ENCODE measurements around the gene MMS22L.

- TF ChIP-seq CTCF (IDR thresholded peaks at IDR 0.05) (no peak), POLR2A (IDR thresholded peaks at IDR 0.05) (no peak)
Measured at GRCh38 chr6:97292671-97293070, 9.7 kb upstream of the MMS22L start.

All from vagina (tissue), 2 donors.